Activated naive CD8-positive, alpha-beta T cell treated with anti-CD3 and anti-CD28 coated beads, Interleukin-2, amount 50 U/mL, for 24 hours (primary cell): ENCODE data around the gene WDR43.
"Not testable (repeated sequence)": the region's sequence is repeated elsewhere in the genome, so short reads cannot be mapped to it uniquely, and the experiment has no call there.

Source experiments
- ATAC-seq: fragments of 150-1000 bp; cut with Tn5 transposase; one replicate; pipeline ENCODE4 v1.10.0; 2021
- DNase-seq: peaks from one replicate; pipeline ENCODE4 v3.0.0; 2021
- H3K27ac Mint-ChIP-seq: one replicate; pipeline ENCODE4 v1.8.0; 2021; ENCODE audit warnings: mild to moderate bottlenecking, mixed read lengths
- H3K27me3 Mint-ChIP-seq: one replicate; pipeline ENCODE4 v1.8.0; 2021; ENCODE audit warnings: mixed read lengths
- H3K36me3 Mint-ChIP-seq: one replicate; pipeline ENCODE4 v1.8.0; 2021; ENCODE audit warnings: low read depth, mixed read lengths
- H3K4me1 Mint-ChIP-seq: one replicate; pipeline ENCODE4 v1.8.0; 2021; ENCODE audit warnings: mixed read lengths
- H3K4me3 Mint-ChIP-seq: one replicate; pipeline ENCODE4 v1.8.0; 2021; ENCODE audit warnings: mild to moderate bottlenecking, moderate library complexity, mixed read lengths
- H3K9me3 Mint-ChIP-seq: one replicate; pipeline ENCODE4 v1.8.0; 2021; ENCODE audit warnings: mixed read lengths

Gene WDR43

GRCh38 chr2:28970464-28971160 lies 76.1 kb downstream of the WDR43 start:
- no peak overlapping the region for H3K4me3 Mint-ChIP-seq

GRCh38 chr2:28972778-28973335 lies 78.4 kb downstream of the WDR43 start:
- Mint-ChIP-seq H3K27ac (no peak overlapping the region), H3K27me3 (no peaks in the 10 kb centered on the region), H3K36me3 (no peaks in the 10 kb centered on the region), H3K4me1 (peaks cover 6% of the 10 kb centered on the region), H3K9me3 (no peaks in the 10 kb centered on the region), H3K4me3 (no peak overlapping the region)
- DNase-seq (no peak), ATAC-seq (peak; percentile 54)

More at GRCh38 chr2:28970464-28971160, 76.1 kb downstream of the WDR43 start:
- Mint-ChIP-seq H3K4me1 (peaks cover 6% of the 10 kb centered on the region), H3K9me3 (no peaks in the 10 kb centered on the region), H3K27ac (no peak overlapping the region), H3K36me3 (no peaks in the 10 kb centered on the region), H3K27me3 (no peaks in the 10 kb centered on the region)
- DNase-seq (no peak), ATAC-seq (no peak)

GRCh38 chr2:28974252-28974651 lies 79.8 kb downstream of the WDR43 start:
- Mint-ChIP-seq H3K4me3 (no peak overlapping the region), H3K36me3 (no peaks in the 10 kb centered on the region), H3K9me3 (no peaks in the 10 kb centered on the region), H3K27me3 (no peaks in the 10 kb centered on the region), H3K27ac (no peak overlapping the region), H3K4me1 (peaks cover 6% of the 10 kb centered on the region)
- DNase-seq, result no peak
- no peak for ATAC-seq

- H3K4me3 Mint-ChIP-seq, result no peak overlapping the region
- no peak overlapping the region for H3K27ac Mint-ChIP-seq
- no peak for DNase-seq
- H3K9me3 Mint-ChIP-seq, result no peaks in the 10 kb centered on the region
- no peaks in the 10 kb centered on the region for H3K36me3 Mint-ChIP-seq
- ATAC-seq, result no peak
- H3K27me3 Mint-ChIP-seq, result no peaks in the 10 kb centered on the region
- H3K4me1 Mint-ChIP-seq, result peaks cover 6% of the 10 kb centered on the region
Measured at GRCh38 chr2:28975671-28976070, 81.2 kb downstream of the WDR43 start.

GRCh38 chr2:28976584-28976983 lies 82.1 kb downstream of the WDR43 start:
- no peaks in the 10 kb centered on the region for H3K36me3 Mint-ChIP-seq
- H3K4me1 Mint-ChIP-seq, result peaks cover 6% of the 10 kb centered on the region
- H3K27ac Mint-ChIP-seq, result no peak overlapping the region
- H3K9me3 Mint-ChIP-seq, result no peaks in the 10 kb centered on the region
- H3K4me3 Mint-ChIP-seq, result no peak overlapping the region
- H3K27me3 Mint-ChIP-seq, result no peaks in the 10 kb centered on the region
- DNase-seq (no peak), ATAC-seq (peak; percentile 25)

- Mint-ChIP-seq H3K4me3 (no peak overlapping the region), H3K27me3 (no peaks in the 10 kb centered on the region)
Measured at GRCh38 chr2:28977176-28977875, 82.9 kb downstream of the WDR43 start.

GRCh38 chr2:28978001-28978400 lies 83.5 kb downstream of the WDR43 start:
- DNase-seq, ATAC-seq, H3K4me1 Mint-ChIP-seq, H3K36me3 Mint-ChIP-seq, H3K27ac Mint-ChIP-seq, H3K9me3 Mint-ChIP-seq, H3K4me3 Mint-ChIP-seq, H3K27me3 Mint-ChIP-seq: not testable (repeated sequence)

More at GRCh38 chr2:28977176-28977875, 82.9 kb downstream of the WDR43 start:
- DNase-seq (no peak), ATAC-seq (no peak)
- Mint-ChIP-seq H3K9me3 (no peaks in the 10 kb centered on the region), H3K4me1 (peaks cover 6% of the 10 kb centered on the region), H3K27ac (no peak overlapping the region), H3K36me3 (no peaks in the 10 kb centered on the region)

GRCh38 chr2:28978606-28979005 lies 84.1 kb downstream of the WDR43 start:
- no peaks in the 10 kb centered on the region for H3K27me3 Mint-ChIP-seq
- no peak for ATAC-seq
- H3K4me3 Mint-ChIP-seq, result no peak overlapping the region
- H3K9me3 Mint-ChIP-seq, result no peaks in the 10 kb centered on the region
- no peaks in the 10 kb centered on the region for H3K36me3 Mint-ChIP-seq
- no peaks in the 10 kb centered on the region for H3K4me1 Mint-ChIP-seq
- no peak for DNase-seq
- no peak overlapping the region for H3K27ac Mint-ChIP-seq

- Mint-ChIP-seq H3K36me3 (no peaks in the 10 kb centered on the region), H3K4me1 (no peaks in the 10 kb centered on the region), H3K27ac (no peak overlapping the region), H3K4me3 (no peak overlapping the region), H3K27me3 (no peaks in the 10 kb centered on the region), H3K9me3 (no peaks in the 10 kb centered on the region)
- ATAC-seq, result no peak
- DNase-seq, result no peak
Measured at GRCh38 chr2:28979041-28979440, 84.6 kb downstream of the WDR43 start.

GRCh38 chr2:28979576-28980366 lies 85.3 kb downstream of the WDR43 start:
- H3K4me3 Mint-ChIP-seq, result no peak overlapping the region
- DNase-seq, result no peak
- H3K36me3 Mint-ChIP-seq, result no peaks in the 10 kb centered on the region
- no peaks in the 10 kb centered on the region for H3K4me1 Mint-ChIP-seq
- no peaks in the 10 kb centered on the region for H3K9me3 Mint-ChIP-seq
- H3K27ac Mint-ChIP-seq, result no peak overlapping the region
- ATAC-seq, result no peak
- no peaks in the 10 kb centered on the region for H3K27me3 Mint-ChIP-seq

- no peaks in the 10 kb centered on the region for H3K9me3 Mint-ChIP-seq
- no peak overlapping the region for H3K27ac Mint-ChIP-seq
- ATAC-seq (no peak), DNase-seq (no peak)
- no peaks in the 10 kb centered on the region for H3K27me3 Mint-ChIP-seq
- H3K4me3 Mint-ChIP-seq, result no peak overlapping the region
- no peaks in the 10 kb centered on the region for H3K4me1 Mint-ChIP-seq
- H3K36me3 Mint-ChIP-seq, result no peaks in the 10 kb centered on the region
Measured at GRCh38 chr2:28980368-28981015, 86.0 kb downstream of the WDR43 start.

- Mint-ChIP-seq H3K9me3 (no peaks in the 10 kb centered on the region), H3K27me3 (no peaks in the 10 kb centered on the region), H3K27ac (no peak within 1 kb of the TSS), H3K4me3 (no peak within 1 kb of the TSS), H3K4me1 (no peaks in the 10 kb centered on the region), H3K36me3 (no peaks in the 10 kb centered on the region)
- ATAC-seq (no peak), DNase-seq (no peak)
Measured at GRCh38 chr2:28981016-28981441, 86.6 kb downstream of the WDR43 start, which contains the start of gene TOGARAM2. Gene TOGARAM2, plus strand, starts transcription at chr2:28981298. Its CDS starts 13,537 bp downstream, at chr2:28994835.

- ATAC-seq (no peak), DNase-seq (no peak)
- Mint-ChIP-seq H3K36me3 (no peaks in the 10 kb centered on the region), H3K9me3 (no peaks in the 10 kb centered on the region), H3K4me1 (no peaks in the 10 kb centered on the region), H3K27me3 (no peaks in the 10 kb centered on the region), H3K4me3 (no peak overlapping the region), H3K27ac (no peak overlapping the region)
Measured at GRCh38 chr2:28981620-28982376, 87.3 kb downstream of the WDR43 start.
